ENCODE results near the gene BSCL2. TPM values are rescaled to one million over a fixed set of nuclear protein-coding genes. Genes with fewer than 3 reads are reported as not detected.

BSCL2 gene
- total and polyA plus RNA-seq, 4 donors: 15.1 to 40.0 (median 28.7) TPM

DNA sequence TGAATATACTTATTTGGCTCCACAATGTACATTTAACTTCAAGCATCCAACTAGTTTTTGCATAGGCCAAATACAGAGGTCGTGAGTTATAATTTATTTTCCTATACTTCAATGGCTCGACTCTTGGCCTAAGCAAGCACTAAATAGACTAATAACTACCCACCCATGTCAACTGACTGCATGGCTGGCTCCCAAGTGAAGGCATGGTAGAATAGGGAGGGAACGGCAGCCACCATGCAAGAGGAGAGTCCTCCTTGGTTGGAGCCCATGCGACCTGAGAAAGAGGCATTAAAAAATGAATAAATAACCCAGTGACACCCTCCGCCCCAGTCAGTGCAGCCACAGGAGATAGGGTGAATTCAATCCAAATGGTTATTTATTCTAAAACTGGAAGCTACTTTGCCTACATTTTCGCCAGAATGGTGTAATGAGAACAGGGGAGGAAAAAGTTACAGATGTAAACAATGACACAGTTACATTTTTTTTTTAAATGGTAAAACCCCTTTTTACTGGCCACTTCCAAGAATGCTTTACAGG is 5.1 kb upstream of the BSCL2 start (continued):
- TF ChIP-seq, protein P1, sequence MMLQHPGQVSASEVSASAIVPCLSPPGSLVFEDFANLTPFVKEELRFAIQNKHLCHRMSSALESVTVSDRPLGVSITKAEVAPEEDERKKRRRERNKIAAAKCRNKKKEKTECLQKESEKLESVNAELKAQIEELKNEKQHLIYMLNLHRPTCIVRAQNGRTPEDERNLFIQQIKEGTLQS (IDR thresholded peaks at IDR 0.05): no peak

DNA sequence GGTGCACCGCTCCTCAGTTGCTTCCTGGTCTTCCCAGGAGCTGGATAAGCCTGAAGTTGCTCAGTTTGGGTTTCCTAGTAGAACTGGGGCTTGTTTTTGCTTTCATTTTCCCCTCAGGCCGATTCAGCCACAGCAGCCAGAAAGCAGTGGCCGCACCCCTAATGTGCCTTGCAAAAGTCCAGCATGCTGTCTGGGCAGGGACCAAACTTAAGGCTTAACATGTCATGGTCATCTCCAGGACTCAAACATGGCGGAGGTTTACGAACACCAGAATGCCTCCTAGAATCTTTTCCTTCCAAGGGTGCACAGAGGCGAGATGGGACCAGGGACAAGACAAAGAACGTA is 2.7 kb upstream of the BSCL2 start:
- H3K4me3 ChIP-seq (ENCODE audit: low read depth in 1 of 3, low read length in 3 of 3): peak overlapping the region; percentile 55 to 85 (median 56)
- H3K27me3 ChIP-seq (ENCODE audit: control insufficient read depth in 4 of 4, insufficient read depth in 4 of 4, low read length in 3 of 4): no peaks in the 10 kb centered on the region
- H3K9me3 ChIP-seq (ENCODE audit: control insufficient read depth in 4 of 4, low read length in 3 of 4): no peaks in the 10 kb centered on the region
- H3K9ac ChIP-seq (ENCODE audit: low read depth in 1 of 2, low read length in 2 of 2): peak overlapping the region; percentile 79 to 91
- peaks cover 20 to 73% (median 60%) of the 10 kb centered on the region in 4 donors for H3K4me1 ChIP-seq (ENCODE audit: control insufficient read depth in 4 of 4, insufficient read depth in 4 of 4, low read length in 3 of 4)
- DNase-seq (ENCODE audit: low spot score): no peak
- H3K36me3 ChIP-seq (ENCODE audit: control insufficient read depth in 4 of 4, insufficient read depth in 3 of 4, low read depth in 1 of 4, low read length in 3 of 4): peaks cover 0 to 9% (median 8%) of the 10 kb centered on the region in 4 donors
- 65% methylated on average over 7 of the region's 7 CpGs for WGBS
- TF ChIP-seq, protein P2, sequence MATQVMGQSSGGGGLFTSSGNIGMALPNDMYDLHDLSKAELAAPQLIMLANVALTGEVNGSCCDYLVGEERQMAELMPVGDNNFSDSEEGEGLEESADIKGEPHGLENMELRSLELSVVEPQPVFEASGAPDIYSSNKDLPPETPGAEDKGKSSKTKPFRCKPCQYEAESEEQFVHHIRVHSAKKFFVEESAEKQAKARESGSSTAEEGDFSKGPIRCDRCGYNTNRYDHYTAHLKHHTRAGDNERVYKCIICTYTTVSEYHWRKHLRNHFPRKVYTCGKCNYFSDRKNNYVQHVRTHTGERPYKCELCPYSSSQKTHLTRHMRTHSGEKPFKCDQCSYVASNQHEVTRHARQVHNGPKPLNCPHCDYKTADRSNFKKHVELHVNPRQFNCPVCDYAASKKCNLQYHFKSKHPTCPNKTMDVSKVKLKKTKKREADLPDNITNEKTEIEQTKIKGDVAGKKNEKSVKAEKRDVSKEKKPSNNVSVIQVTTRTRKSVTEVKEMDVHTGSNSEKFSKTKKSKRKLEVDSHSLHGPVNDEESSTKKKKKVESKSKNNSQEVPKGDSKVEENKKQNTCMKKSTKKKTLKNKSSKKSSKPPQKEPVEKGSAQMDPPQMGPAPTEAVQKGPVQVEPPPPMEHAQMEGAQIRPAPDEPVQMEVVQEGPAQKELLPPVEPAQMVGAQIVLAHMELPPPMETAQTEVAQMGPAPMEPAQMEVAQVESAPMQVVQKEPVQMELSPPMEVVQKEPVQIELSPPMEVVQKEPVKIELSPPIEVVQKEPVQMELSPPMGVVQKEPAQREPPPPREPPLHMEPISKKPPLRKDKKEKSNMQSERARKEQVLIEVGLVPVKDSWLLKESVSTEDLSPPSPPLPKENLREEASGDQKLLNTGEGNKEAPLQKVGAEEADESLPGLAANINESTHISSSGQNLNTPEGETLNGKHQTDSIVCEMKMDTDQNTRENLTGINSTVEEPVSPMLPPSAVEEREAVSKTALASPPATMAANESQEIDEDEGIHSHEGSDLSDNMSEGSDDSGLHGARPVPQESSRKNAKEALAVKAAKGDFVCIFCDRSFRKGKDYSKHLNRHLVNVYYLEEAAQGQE (IDR thresholded peaks at IDR 0.05): no peak
- TF ChIP-seq HNF4A (conservative IDR thresholded peaks at IDR 0.05): no peak
- TF ChIP-seq, protein P3, sequence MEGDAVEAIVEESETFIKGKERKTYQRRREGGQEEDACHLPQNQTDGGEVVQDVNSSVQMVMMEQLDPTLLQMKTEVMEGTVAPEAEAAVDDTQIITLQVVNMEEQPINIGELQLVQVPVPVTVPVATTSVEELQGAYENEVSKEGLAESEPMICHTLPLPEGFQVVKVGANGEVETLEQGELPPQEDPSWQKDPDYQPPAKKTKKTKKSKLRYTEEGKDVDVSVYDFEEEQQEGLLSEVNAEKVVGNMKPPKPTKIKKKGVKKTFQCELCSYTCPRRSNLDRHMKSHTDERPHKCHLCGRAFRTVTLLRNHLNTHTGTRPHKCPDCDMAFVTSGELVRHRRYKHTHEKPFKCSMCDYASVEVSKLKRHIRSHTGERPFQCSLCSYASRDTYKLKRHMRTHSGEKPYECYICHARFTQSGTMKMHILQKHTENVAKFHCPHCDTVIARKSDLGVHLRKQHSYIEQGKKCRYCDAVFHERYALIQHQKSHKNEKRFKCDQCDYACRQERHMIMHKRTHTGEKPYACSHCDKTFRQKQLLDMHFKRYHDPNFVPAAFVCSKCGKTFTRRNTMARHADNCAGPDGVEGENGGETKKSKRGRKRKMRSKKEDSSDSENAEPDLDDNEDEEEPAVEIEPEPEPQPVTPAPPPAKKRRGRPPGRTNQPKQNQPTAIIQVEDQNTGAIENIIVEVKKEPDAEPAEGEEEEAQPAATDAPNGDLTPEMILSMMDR (IDR thresholded peaks at IDR 0.05; ENCODE audit: low read depth, low read length, missing input control): no peak
- TF ChIP-seq YY1 (IDR thresholded peaks at IDR 0.05): no peak
- TF ChIP-seq, protein P4, sequence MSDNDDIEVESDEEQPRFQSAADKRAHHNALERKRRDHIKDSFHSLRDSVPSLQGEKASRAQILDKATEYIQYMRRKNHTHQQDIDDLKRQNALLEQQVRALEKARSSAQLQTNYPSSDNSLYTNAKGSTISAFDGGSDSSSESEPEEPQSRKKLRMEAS (IDR thresholded peaks at IDR 0.05): no peak
- TF ChIP-seq HNF4G (IDR thresholded peaks at IDR 0.05): no peak
- TF ChIP-seq TAF1 (conservative IDR thresholded peaks at IDR 0.05): no peak
- TF ChIP-seq, protein P1 (IDR thresholded peaks at IDR 0.05): no peak
- TF ChIP-seq RAD21 (IDR thresholded peaks at IDR 0.05): no peak
- TF ChIP-seq SP1 (IDR thresholded peaks at IDR 0.05): no peak
- TF ChIP-seq GABPA (IDR thresholded peaks at IDR 0.05 in 1 of 2, conservative IDR thresholded peaks at IDR 0.05 in 1 of 2): no peak
- TF ChIP-seq JUND (IDR thresholded peaks at IDR 0.05): no peak
- TF ChIP-seq, protein P5, sequence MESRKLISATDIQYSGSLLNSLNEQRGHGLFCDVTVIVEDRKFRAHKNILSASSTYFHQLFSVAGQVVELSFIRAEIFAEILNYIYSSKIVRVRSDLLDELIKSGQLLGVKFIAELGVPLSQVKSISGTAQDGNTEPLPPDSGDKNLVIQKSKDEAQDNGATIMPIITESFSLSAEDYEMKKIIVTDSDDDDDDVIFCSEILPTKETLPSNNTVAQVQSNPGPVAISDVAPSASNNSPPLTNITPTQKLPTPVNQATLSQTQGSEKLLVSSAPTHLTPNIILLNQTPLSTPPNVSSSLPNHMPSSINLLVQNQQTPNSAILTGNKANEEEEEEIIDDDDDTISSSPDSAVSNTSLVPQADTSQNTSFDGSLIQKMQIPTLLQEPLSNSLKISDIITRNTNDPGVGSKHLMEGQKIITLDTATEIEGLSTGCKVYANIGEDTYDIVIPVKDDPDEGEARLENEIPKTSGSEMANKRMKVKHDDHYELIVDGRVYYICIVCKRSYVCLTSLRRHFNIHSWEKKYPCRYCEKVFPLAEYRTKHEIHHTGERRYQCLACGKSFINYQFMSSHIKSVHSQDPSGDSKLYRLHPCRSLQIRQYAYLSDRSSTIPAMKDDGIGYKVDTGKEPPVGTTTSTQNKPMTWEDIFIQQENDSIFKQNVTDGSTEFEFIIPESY (IDR thresholded peaks at IDR 0.05): no peak
- no peak for TF ChIP-seq EGR1 (IDR thresholded peaks at IDR 0.05; ENCODE audit: low read depth in 2 of 2)
- no peak for TF ChIP-seq NR2F2 (IDR thresholded peaks at IDR 0.05)
- no peak for TF ChIP-seq FOXA1 (IDR thresholded peaks at IDR 0.05)
- TF ChIP-seq FOXA2 (IDR thresholded peaks at IDR 0.05): no peak
- peak overlapping the region; percentile 93 to 95 for H3K27ac ChIP-seq (ENCODE audit: low read depth in 1 of 2, low read length in 2 of 2)

All from liver (tissue), 9 donors.